ENCODE results near the gene STIP1. TPM values are rescaled to one million over a fixed set of nuclear protein-coding genes. Genes with fewer than 3 reads are reported as not detected.

The STIP1 gene
- total and polyA plus RNA-seq, 2 donors (not counting 1 experiment from before 2014, with no cell fraction given): 49.8 to 78.7 TPM

DNA sequence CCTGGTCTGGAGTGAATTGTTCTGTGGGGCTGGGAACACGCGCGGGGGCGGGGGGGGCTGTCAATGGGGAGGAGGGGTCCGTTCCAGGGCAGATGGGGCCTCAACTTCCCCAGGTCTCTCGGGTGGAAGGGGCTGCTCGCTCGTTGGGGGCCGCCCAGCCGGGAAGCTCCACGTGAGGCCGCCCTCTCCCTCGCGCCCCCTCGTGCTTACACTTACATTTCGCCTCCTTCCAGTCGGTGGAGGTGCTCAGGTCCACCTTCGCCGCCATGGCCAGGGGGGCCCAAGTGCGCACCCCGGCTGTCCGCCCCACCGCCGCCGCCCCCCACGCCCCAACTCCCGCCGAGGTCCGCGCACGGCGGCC, 20.5 kb upstream of the STIP1 start:
- H2AFZ ChIP-seq (ENCODE audit: insufficient read depth, low read depth, low read length, poor library complexity, severe bottlenecking): peak overlapping the region; percentile 93
- no peaks in the 10 kb centered on the region for H3K79me2 ChIP-seq (ENCODE audit: control insufficient read depth, insufficient read depth, low read length)
- CTCF ChIA-PET: interaction anchor here (0.9 to 1.4 kb wide), 2 partner anchors 12 to 328 kb away, joined by 3 read pairs; no protein-coding TSS in a partner anchor
- no peak for TF ChIP-seq EZH2 (IDR thresholded peaks at IDR 0.05; ENCODE audit: borderline replicate concordance, insufficient read depth, low read depth, low read length, poor library complexity, severe bottlenecking)
- TF ChIP-seq, protein P1, sequence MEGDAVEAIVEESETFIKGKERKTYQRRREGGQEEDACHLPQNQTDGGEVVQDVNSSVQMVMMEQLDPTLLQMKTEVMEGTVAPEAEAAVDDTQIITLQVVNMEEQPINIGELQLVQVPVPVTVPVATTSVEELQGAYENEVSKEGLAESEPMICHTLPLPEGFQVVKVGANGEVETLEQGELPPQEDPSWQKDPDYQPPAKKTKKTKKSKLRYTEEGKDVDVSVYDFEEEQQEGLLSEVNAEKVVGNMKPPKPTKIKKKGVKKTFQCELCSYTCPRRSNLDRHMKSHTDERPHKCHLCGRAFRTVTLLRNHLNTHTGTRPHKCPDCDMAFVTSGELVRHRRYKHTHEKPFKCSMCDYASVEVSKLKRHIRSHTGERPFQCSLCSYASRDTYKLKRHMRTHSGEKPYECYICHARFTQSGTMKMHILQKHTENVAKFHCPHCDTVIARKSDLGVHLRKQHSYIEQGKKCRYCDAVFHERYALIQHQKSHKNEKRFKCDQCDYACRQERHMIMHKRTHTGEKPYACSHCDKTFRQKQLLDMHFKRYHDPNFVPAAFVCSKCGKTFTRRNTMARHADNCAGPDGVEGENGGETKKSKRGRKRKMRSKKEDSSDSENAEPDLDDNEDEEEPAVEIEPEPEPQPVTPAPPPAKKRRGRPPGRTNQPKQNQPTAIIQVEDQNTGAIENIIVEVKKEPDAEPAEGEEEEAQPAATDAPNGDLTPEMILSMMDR (IDR thresholded peaks at IDR 0.05): no peak
- no peaks in the 10 kb centered on the region for H3K9me3 ChIP-seq (ENCODE audit: control extremely low read depth in 1 of 3, control insufficient read depth in 2 of 3, insufficient read depth in 1 of 3, low read length in 2 of 3)
- H3K36me3 ChIP-seq (replicated peaks in 1 of 2; ENCODE audit: control extremely low read depth in 1 of 2, control insufficient read depth in 1 of 2, extremely low read depth in 1 of 2, insufficient read depth in 2 of 2, low read length in 1 of 2): no peaks in the 10 kb centered on the region
- POLR2A ChIA-PET: interaction anchor here (0.6 kb wide), 1 partner anchor 493 kb away, joined by 6 read pairs; no protein-coding TSS in a partner anchor
- Mint-ChIP-seq H3K27ac (no peak overlapping the region), H3K4me3 (peak overlapping the region; percentile 84), H3K9me3 (ENCODE audit: insufficient read depth) (no peaks in the 10 kb centered on the region), H3K27me3 (no peaks in the 10 kb centered on the region), H3K4me1 (peaks cover 10% of the 10 kb centered on the region)
- ATAC-seq (ENCODE audit: low read depth) (no peak), DNase-seq (peak; percentile 40)
- peak overlapping the region; percentile 100 for H3K4me2 ChIP-seq (replicated peaks; ENCODE audit: low read depth, low read length, poor library complexity, severe bottlenecking)
- no peaks in the 10 kb centered on the region for H4K20me1 ChIP-seq (ENCODE audit: control insufficient read depth, insufficient read depth, low read length, poor library complexity, severe bottlenecking)
- peak overlapping the region in 4 of 5 experiments; percentile 67 to 87 (median 74) for H3K4me3 ChIP-seq (ENCODE audit: control extremely low read depth in 1 of 5, extremely low read depth in 1 of 5, insufficient read depth in 1 of 5, low read depth in 2 of 5, low read length in 4 of 5)
- H3K9ac ChIP-seq (ENCODE audit: low read length): peak overlapping the region; percentile 83
- peak overlapping the region in 1 of 2 donors; percentile 41 for H3K27ac ChIP-seq (ENCODE audit: low read length in 2 of 2)
- WGBS (ENCODE audit: insufficient coverage): 2% methylated on average over 32 of the region's 32 CpGs
- H3K4me1 ChIP-seq (ENCODE audit: control insufficient read depth in 2 of 2, insufficient read depth in 2 of 2, low read length in 2 of 2): peaks cover 12 to 14% of the 10 kb centered on the region in 2 donors
- intact Hi-C loops (cut with micrococcal nuclease): no loop called here
- H3K27me3 ChIP-seq (replicated peaks in 1 of 4; ENCODE audit: control extremely low read depth in 1 of 4, control insufficient read depth in 3 of 4, insufficient read depth in 4 of 4, low read length in 3 of 4): no peaks in the 10 kb centered on the region

GRCh38 chr11:64165842-64166635, 19.9 kb upstream of the STIP1 start, which contains the start of gene MACROD1:
MACROD1 (minus strand) TSS chr11:64166113; CDS start chr11:64165994, 119 bp downstream.
- H3K36me3 ChIP-seq (replicated peaks in 1 of 2; ENCODE audit: control extremely low read depth in 1 of 2, control insufficient read depth in 1 of 2, extremely low read depth in 1 of 2, insufficient read depth in 2 of 2, low read length in 1 of 2): no peaks in the 10 kb centered on the region
- Mint-ChIP-seq H3K27me3 (no peaks in the 10 kb centered on the region), H3K4me1 (peaks cover 10% of the 10 kb centered on the region), H3K4me3 (peak within 1 kb of the TSS; percentile 91), H3K9me3 (ENCODE audit: insufficient read depth) (no peaks in the 10 kb centered on the region), H3K27ac (peak within 1 kb of the TSS; percentile 82)
- ChIA-PET CTCF (interaction anchor here (0.9 kb wide), 1 partner anchor 13 kb away, joined by 3 read pairs; no protein-coding TSS in a partner anchor), POLR2A (interaction anchor here (0.6 kb wide), 1 partner anchor 29 kb away, joined by 5 read pairs; no protein-coding TSS in a partner anchor)
- peak within 1 kb of the TSS; percentile 93 for H2AFZ ChIP-seq (ENCODE audit: insufficient read depth, low read depth, low read length, poor library complexity, severe bottlenecking)
- H3K27me3 ChIP-seq (replicated peaks in 1 of 4; ENCODE audit: control extremely low read depth in 1 of 4, control insufficient read depth in 3 of 4, insufficient read depth in 4 of 4, low read length in 3 of 4): no peaks in the 10 kb centered on the region
- ATAC-seq (ENCODE audit: low read depth) (peak; percentile 92), DNase-seq (peak; percentile 78)
- intact Hi-C loops (cut with micrococcal nuclease): loop anchor here (2.0 kb wide), 1 partner anchor 19 kb away; no protein-coding TSS in a partner anchor
- no peaks in the 10 kb centered on the region for H3K9me3 ChIP-seq (ENCODE audit: control extremely low read depth in 1 of 3, control insufficient read depth in 2 of 3, insufficient read depth in 1 of 3, low read length in 2 of 3)
- peak within 1 kb of the TSS; percentile 83 for H3K9ac ChIP-seq (ENCODE audit: low read length)
- peaks cover 12 to 14% of the 10 kb centered on the region in 2 donors for H3K4me1 ChIP-seq (ENCODE audit: control insufficient read depth in 2 of 2, insufficient read depth in 2 of 2, low read length in 2 of 2)
- peak within 1 kb of the TSS; percentile 100 for H3K4me2 ChIP-seq (replicated peaks; ENCODE audit: low read depth, low read length, poor library complexity, severe bottlenecking)
- H3K27ac ChIP-seq (ENCODE audit: low read length in 2 of 2): peak within 1 kb of the TSS in 1 of 2 donors; percentile 41
- H3K79me2 ChIP-seq (ENCODE audit: control insufficient read depth, insufficient read depth, low read length): no peaks in the 10 kb centered on the region
- peak within 1 kb of the TSS in 4 of 5 experiments; percentile 67 to 87 (median 74) for H3K4me3 ChIP-seq (ENCODE audit: control extremely low read depth in 1 of 5, extremely low read depth in 1 of 5, insufficient read depth in 1 of 5, low read depth in 2 of 5, low read length in 4 of 5)
- no peaks in the 10 kb centered on the region for H4K20me1 ChIP-seq (ENCODE audit: control insufficient read depth, insufficient read depth, low read length, poor library complexity, severe bottlenecking)
- under 1% methylated on average over 85 of the region's 92 CpGs for WGBS (ENCODE audit: insufficient coverage)
- TF ChIP-seq, protein P1 (IDR thresholded peaks at IDR 0.05): no peak
- no peak for TF ChIP-seq EZH2 (IDR thresholded peaks at IDR 0.05; ENCODE audit: borderline replicate concordance, insufficient read depth, low read depth, low read length, poor library complexity, severe bottlenecking)
